ENCODE data around the gene ZSWIM5. TPM values are rescaled to one million over a fixed set of nuclear protein-coding genes. Genes with fewer than 3 reads are reported as not detected.

Gene ZSWIM5
- total and polyA plus RNA-seq, 2 of the 8 experiments (the other 6 are each of a cell fraction or from before 2014, with no cell fraction given): 2.5 to 3.9 TPM

- H3K18ac ChIP-seq (ENCODE audit: extremely low read depth, low read length): peak within 1 kb of the TSS; percentile 34
- WGBS, 2 experiments (ENCODE audit: extremely low coverage in 1 of 2, insufficient coverage in 1 of 2, insufficient read length in 1 of 2, insufficient replicate concordance in 2 of 2, low coverage in 1 of 2, low lambda C conversion rate in 2 of 2, missing lambda C conversion rate in 1 of 2): 8% methylated on average over 21 of the region's 21 CpGs; no CpG with 5 or more reads in 1 of the 2 experiments
- peak within 1 kb of the TSS; percentile 0 to 51 (median 45); a peak in 6 of 7 replicates for H3K9ac ChIP-seq (replicated peaks in 1 of 4; ENCODE audit: extremely low read depth in 1 of 4, low read depth in 3 of 4, low read length in 3 of 4)
- peak within 1 kb of the TSS; percentile 83 to 97 for H3K4me2 ChIP-seq (ENCODE audit: insufficient read depth in 1 of 2, low read depth in 2 of 2, low read length in 2 of 2)
- H3K4me1 ChIP-seq (replicated peaks in 1 of 4; ENCODE audit: control insufficient read depth in 3 of 4, insufficient read depth in 4 of 4, low read length in 3 of 4): peaks cover 5 to 10% (median 6%) of the 10 kb centered on the region in 4 experiments; a peak in 6 of 7 replicates
- peak within 1 kb of the TSS; percentile 28 for H4K5ac ChIP-seq (ENCODE audit: insufficient read length, low read depth, low read length)
- no peaks in the 10 kb centered on the region for H3K9me3 ChIP-seq (ENCODE audit: insufficient read depth in 2 of 2, low read depth in 1 of 2, low read length in 1 of 2)
- peak within 1 kb of the TSS; percentile 64 to 89 (median 79) for H3K4me3 ChIP-seq (ENCODE audit: extremely low read depth in 1 of 4, insufficient read depth in 2 of 4, low read depth in 3 of 4, low read length in 4 of 4)
- FAIRE-seq (peak; percentile 94), DNase-seq (ENCODE audit: low read depth in 1 of 2, low spot score in 2 of 2) (peak; percentile 91 to 94)
- no peaks in the 10 kb centered on the region for H3K27me3 ChIP-seq (replicated peaks in 1 of 4; ENCODE audit: control insufficient read depth in 3 of 4, extremely low read depth in 1 of 4, insufficient read depth in 3 of 4, low read length in 3 of 4)
- H2BK15ac ChIP-seq (ENCODE audit: low read length): peak within 1 kb of the TSS; percentile 95
- H2AK5ac ChIP-seq (ENCODE audit: low read depth, low read length): no peak within 1 kb of the TSS
- peak within 1 kb of the TSS; percentile 92 for H2BK12ac ChIP-seq (ENCODE audit: low read depth, low read length)
- peaks cover 2 to 15% (median 4%) of the 10 kb centered on the region in 4 experiments; a peak in 5 of 8 replicates for H3K36me3 ChIP-seq (ENCODE audit: control insufficient read depth in 2 of 4, insufficient read depth in 4 of 4, low read length in 3 of 4)
- no peaks in the 10 kb centered on the region; a peak in 1 of 4 replicates for H3K79me2 ChIP-seq (ENCODE audit: control insufficient read depth in 1 of 2, insufficient read depth in 2 of 2, low read length in 2 of 2)
- CTCF ChIA-PET (ENCODE audit: partially characterized antibody): interaction anchor here (0.6 to 15.4 kb wide), 16 partner anchors 21 to 480 kb away, joined by 3 to 424 read pairs (median 6); partner anchors contain the start of genes PTCH2 and TESK2
- peaks cover 10% of the 10 kb centered on the region for H3K23me2 ChIP-seq (ENCODE audit: low read depth, low read length)
- no peak within 1 kb of the TSS for H3K14ac ChIP-seq (ENCODE audit: insufficient read length)
- peak within 1 kb of the TSS; percentile 58 for H4K91ac ChIP-seq (replicated peaks; ENCODE audit: insufficient read length, low read length)
- H2BK20ac ChIP-seq (ENCODE audit: low read length): no peak within 1 kb of the TSS
- peak within 1 kb of the TSS; percentile 16; the same call in 1 of the 2 replicates for H3K27ac ChIP-seq (ENCODE audit: low read depth, low read length)
- POLR2A ChIA-PET (ENCODE audit: partially characterized antibody): interaction anchor here (0.5 to 3.8 kb wide), 27 partner anchors 9 to 510 kb away, joined by 3 to 31 read pairs (median 4); partner anchors contain the start of genes EIF2B3, HPDL, MUTYH and PTCH2
- H3K23ac ChIP-seq (ENCODE audit: insufficient read length): no peak within 1 kb of the TSS
- no peaks in the 10 kb centered on the region for H3K79me1 ChIP-seq (ENCODE audit: low read depth, low read length)
- H4K20me1 ChIP-seq (replicated peaks in 1 of 2; ENCODE audit: control insufficient read depth in 1 of 2, insufficient read depth in 2 of 2, low read length in 2 of 2): peaks cover 0 to 7% of the 10 kb centered on the region in 2 experiments
- peak within 1 kb of the TSS; percentile 82 for H2BK120ac ChIP-seq (replicated peaks; ENCODE audit: low read depth, low read length)
- peak within 1 kb of the TSS; percentile 75 for H4K8ac ChIP-seq (ENCODE audit: extremely low read depth, insufficient read depth, low read length)
- H3K4ac ChIP-seq (replicated peaks; ENCODE audit: insufficient read length, low read depth, low read length): no peak within 1 kb of the TSS
- peak within 1 kb of the TSS; percentile 100 for H2AFZ ChIP-seq (ENCODE audit: low read length)
- H2BK5ac ChIP-seq (ENCODE audit: low read depth, low read length): peak within 1 kb of the TSS; percentile 61; the same call in 1 of the 2 replicates
- no peak within 1 kb of the TSS for H3K56ac ChIP-seq (replicated peaks; ENCODE audit: insufficient read length, low read depth, low read length)
- TF ChIP-seq CBX8 (IDR thresholded peaks at IDR 0.05; ENCODE audit: borderline replicate concordance, low read depth, low read length): no peak
- no peak for TF ChIP-seq EZH2 (IDR thresholded peaks at IDR 0.05; ENCODE audit: low read depth, low read length, severe bottlenecking)
- TF ChIP-seq CHD2 (IDR thresholded peaks at IDR 0.05; ENCODE audit: low read length): no peak
- no peak for TF ChIP-seq SAP30 (IDR thresholded peaks at IDR 0.05; ENCODE audit: insufficient read depth, insufficient replicate concordance, low read length)
- TF ChIP-seq BACH1 (IDR thresholded peaks at IDR 0.05; ENCODE audit: low read length): no peak
- TF ChIP-seq KDM5A (IDR thresholded peaks at IDR 0.05; ENCODE audit: low read length): peak; percentile 35; the same call in 1 of the 2 replicates
- TF ChIP-seq SRF (IDR thresholded peaks at IDR 0.05; ENCODE audit: low read depth, low read length): no peak
- no peak for TF ChIP-seq TCF12 (IDR thresholded peaks at IDR 0.05; ENCODE audit: low read depth, low read length)
- TF ChIP-seq RXRA (IDR thresholded peaks at IDR 0.05; ENCODE audit: insufficient read depth, low read depth, low read length): no peak
- TF ChIP-seq JUND (IDR thresholded peaks at IDR 0.05; ENCODE audit: low read length): no peak
- TF ChIP-seq SIRT6 (IDR thresholded peaks at IDR 0.05; ENCODE audit: low read length): no peak
- no peak for TF ChIP-seq CBX5 (IDR thresholded peaks at IDR 0.05; ENCODE audit: low read depth, low read length)
Observed at GRCh38 chr1:45011837-45012638, 194.4 kb downstream of the ZSWIM5 start, which contains the start of gene UROD. TSS of gene UROD (plus strand) at chr1:45012254. CDS start at chr1:45012266, 12 bp downstream.
